GM19023 (cell line): ENCODE measurements around the gene PTGIS.

ENCODE experiments used
- ATAC-seq: cut with Tn5 transposase; IDR thresholded peaks from one replicate; pipeline ENCODE4 v1.9.1; 2021; ENCODE audit warnings: mild to moderate bottlenecking, moderate library complexity; ENCODE audit not compliant: unreplicated experiment

The PTGIS gene

GRCh38 chr20:49476016-49476355, 92.0 kb downstream of the PTGIS start:
- ATAC-seq, result no peak

- ATAC-seq, result no peak
Measured at GRCh38 chr20:49475292-49476015, 92.5 kb downstream of the PTGIS start.

DNA sequence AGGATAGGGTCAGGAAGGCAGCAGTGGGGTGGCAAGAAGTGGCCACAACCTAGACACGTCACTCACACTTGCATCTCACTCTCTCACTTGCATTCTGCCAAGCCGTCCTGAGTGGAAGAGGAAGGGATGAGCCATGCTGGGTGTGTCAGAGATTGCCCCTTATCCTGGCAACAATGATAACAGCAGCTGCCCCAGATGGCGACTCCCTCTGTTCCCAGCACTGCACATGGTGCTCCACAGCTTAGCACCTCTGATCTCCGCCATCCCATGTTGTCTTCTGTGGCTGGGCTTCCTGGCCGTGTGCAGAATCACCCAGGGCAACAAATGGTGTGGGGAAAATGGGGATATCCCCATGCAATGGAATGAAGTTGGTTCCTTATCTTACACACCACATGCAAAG, 96.5 kb downstream of the PTGIS start:
- no peak for ATAC-seq

DNA sequence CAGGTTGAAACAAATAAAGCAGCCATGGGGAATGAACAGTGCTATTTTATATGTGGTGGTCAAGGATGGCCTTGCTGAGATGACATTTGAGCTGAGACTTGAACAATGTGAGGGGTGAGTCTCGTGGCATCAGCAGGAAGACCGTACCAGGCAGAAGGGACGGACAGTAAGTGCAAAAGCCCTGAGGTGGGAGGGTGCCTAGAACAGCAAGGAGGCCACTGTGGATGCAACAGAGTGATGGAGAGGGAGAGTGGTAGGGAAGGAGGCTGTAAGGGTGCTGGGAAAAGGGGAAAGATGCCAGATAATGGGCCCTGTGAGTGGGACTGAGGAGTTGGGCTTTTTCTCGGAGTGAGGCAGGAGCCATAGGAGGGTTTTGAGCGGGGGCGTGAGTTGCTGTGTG, 97.0 kb downstream of the PTGIS start:
- no peak for ATAC-seq

DNA sequence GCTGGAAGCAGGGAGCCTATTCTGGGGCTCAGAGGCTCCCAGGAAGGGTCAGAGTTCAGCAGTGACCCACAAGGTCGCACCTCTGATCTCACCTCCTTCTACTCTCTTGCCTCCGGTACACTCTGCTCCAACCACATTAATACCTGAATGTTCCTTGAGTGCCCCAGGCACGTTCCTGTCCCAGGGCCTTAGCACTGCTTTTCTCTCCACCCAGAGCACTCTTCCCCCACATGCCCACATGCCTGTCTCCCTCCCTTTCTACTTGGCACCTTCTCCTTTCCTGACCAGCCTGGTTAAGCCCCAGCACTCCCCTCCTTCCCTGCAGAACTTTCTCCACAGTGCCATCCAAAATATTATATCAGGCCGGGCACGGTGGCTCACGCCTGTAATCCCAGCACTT, 98.9 kb downstream of the PTGIS start:
- no peak for ATAC-seq

DNA sequence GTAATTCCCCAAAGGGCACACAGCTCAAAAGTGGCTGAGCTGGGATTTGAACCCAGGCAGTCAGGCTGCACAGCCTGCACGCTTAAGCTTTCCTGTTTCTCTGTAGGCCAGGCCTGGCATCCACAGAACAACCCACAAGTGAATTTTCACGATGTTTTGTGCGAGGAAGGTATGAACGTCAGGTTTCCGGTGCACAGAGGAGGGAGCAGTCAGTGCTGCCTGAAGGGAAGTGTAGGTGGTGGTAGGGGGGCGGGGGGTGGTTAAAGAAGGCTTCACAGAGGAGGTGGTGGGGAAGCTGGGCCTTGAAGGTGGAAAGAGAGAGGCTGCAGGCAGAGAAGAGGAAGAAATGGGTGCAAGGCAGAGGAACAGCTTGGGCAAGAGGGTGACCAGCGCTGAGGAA, 99.5 kb downstream of the PTGIS start:
- ATAC-seq, result no peak

- ATAC-seq, result no peak
Measured at GRCh38 chr20:49466114-49466912, 101.6 kb downstream of the PTGIS start.

DNA sequence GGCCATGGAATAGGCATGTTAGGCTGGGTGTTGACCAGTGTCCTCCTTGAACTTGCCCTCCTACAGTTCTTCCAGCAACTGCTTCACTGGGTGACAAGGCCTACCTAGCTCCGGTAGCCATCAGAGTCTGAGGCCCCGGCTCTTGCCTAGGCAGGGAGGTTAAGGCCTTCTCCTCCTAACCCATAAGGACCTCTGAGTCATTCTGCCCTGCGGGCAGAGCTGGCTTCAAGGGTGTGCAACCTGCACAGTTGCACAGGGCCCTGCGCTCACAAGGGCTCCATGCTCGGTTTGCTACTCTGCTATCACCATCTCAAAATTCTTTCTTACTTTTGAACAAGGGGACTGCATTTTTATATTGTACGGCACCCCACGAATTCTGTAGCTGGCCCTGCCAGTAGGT, 103.4 kb downstream of the PTGIS start:
- no peak for ATAC-seq

DNA sequence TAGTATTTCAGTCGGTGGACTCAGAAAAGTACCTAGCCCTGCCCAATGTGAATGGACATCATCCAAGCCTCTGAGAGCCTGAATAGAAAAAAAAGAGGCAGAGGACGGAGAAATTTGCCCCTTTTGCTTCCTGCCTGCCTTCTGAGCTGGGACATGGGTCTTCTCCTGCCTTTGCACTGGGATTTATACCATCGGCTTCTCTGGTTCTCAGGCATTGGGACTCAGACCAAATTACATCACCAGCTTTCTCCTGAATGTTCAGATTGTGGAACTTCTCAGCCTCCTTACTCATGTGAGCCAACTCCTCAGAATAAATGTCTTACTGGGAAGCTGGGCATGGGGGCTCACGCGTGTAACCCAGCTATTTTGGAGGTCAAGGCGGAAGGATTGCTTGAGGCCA, 105.3 kb downstream of the PTGIS start:
- no peak for ATAC-seq

GRCh38 chr20:49461894-49462620, 105.9 kb downstream of the PTGIS start:
- no peak for ATAC-seq

DNA sequence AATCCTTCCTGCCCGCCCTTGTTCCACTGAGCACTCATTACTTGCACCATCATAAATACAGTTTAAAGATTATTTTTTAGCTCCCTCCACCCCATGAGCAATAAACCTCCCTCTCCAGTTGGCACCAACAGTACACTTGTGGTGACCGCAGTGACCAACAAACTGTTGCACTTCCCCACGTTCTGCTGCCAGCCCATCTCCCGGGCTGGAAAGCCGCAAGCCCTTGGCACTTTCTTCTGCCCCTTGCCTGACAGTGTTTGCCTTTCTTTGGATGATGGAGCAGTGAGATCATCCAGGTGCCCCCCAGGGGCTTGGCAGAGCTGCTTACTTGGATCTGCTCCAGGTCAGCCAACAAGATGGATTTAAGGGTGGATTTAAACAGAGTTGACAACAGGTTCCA, 107.0 kb downstream of the PTGIS start:
- no peak for ATAC-seq

- ATAC-seq, result no peak
Measured at GRCh38 chr20:49460131-49460530, 107.8 kb downstream of the PTGIS start.

DNA sequence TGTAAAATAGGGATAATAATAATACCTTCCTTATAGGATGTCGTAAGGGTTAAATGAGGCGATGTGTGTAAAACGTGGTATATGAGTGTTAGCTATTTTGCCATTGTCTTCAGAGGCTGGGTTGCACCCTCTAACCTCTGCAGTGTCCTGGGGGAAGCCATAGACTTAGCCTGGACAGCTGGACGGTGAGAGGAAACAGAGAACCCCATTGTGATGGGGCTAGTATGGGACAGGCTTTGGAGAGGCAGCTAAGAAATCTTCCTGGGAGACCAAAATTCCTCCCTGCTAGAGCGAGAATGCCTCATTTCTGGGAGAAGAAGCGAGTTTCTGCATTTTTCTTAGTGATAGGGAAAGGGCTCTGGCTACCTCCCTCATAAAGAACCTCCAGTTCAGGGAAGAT, 108.3 kb downstream of the PTGIS start:
- ATAC-seq, result no peak

GRCh38 chr20:49457444-49457843, 110.5 kb downstream of the PTGIS start:
- no peak for ATAC-seq

DNA sequence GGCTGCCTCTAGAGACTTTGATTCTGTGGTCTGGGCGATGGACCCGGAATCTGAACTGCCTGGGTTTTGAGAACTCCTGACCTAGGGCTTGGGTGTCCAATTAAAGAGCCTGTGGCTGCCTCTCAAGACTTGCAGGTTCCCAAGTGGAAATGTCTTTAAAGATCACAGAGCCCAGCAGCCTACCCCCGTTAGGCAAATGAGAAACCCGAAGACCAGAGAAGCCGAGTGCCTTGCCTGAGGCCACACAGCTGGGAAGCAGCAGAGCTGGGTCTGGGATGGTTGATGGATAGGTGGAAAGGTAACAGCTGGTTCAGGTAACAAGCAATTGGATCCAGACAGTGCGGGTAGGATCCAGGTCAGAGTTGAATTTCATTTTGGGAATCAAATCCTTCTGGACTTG, 111.3 kb downstream of the PTGIS start:
- ATAC-seq, result no peak

DNA sequence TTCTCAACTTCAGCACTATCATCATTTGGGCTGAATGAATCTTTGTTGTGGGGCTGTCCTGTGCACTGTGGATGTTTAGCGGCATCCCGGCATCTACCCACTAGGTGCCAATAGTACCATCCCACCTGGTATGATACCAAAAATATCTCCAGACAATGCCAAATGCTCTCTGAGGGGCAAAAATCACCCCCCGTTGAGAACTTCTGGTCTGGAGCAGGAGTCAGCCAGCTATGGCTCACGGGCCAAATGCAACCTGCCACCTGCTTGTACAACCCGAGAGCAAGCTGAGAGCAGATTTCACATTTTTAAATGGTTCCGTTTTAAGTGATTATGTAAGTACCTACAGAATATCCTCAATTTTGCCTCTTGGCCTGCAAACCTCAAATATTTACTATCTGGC, 112.2 kb downstream of the PTGIS start:
- no peak for ATAC-seq
